Nephron (organoid): ENCODE data around the gene PLBD2.

Experiments used
- H3K27ac Mint-ChIP-seq, 3 experiments: 2 replicates each; pipeline ENCODE4 v1.8.0; 2020; ENCODE audit warnings: mixed read lengths in 3 of 3, mild to moderate bottlenecking in 2 of 3, moderate library complexity in 1 of 3
- H3K27me3 Mint-ChIP-seq: 2 replicates; pipeline ENCODE4 v1.8.0; 2021; ENCODE audit warnings: low read depth, mild to moderate bottlenecking, moderate library complexity, mixed read lengths
- H3K36me3 Mint-ChIP-seq: 2 replicates; pipeline ENCODE4 v1.8.0; 2020; ENCODE audit warnings: low read depth, mixed read lengths
- H3K4me1 Mint-ChIP-seq: 2 replicates; pipeline ENCODE4 v1.8.0; 2020; ENCODE audit warnings: mixed read lengths
- H3K4me3 Mint-ChIP-seq, 3 experiments: 2 replicates each; pipeline ENCODE4 v1.8.0; 2020; ENCODE audit warnings: mild to moderate bottlenecking in 3 of 3, mixed read lengths in 3 of 3, moderate library complexity in 2 of 3
- H3K9me3 Mint-ChIP-seq: 2 replicates; pipeline ENCODE4 v1.8.0; 2020; ENCODE audit warnings: mixed read lengths
- TF ChIP-seq, protein P1 (sequence below), 3 experiments: fragments of 200-600 bp; sonication (generic); IDR thresholded peaks; one replicate each; pipeline ENCODE4 v1.5.0; 2021; ENCODE audit warnings: antibody characterized with exemption in 3 of 3; ENCODE audit not compliant: unreplicated experiment in 3 of 3

Gene PLBD2

DNA sequence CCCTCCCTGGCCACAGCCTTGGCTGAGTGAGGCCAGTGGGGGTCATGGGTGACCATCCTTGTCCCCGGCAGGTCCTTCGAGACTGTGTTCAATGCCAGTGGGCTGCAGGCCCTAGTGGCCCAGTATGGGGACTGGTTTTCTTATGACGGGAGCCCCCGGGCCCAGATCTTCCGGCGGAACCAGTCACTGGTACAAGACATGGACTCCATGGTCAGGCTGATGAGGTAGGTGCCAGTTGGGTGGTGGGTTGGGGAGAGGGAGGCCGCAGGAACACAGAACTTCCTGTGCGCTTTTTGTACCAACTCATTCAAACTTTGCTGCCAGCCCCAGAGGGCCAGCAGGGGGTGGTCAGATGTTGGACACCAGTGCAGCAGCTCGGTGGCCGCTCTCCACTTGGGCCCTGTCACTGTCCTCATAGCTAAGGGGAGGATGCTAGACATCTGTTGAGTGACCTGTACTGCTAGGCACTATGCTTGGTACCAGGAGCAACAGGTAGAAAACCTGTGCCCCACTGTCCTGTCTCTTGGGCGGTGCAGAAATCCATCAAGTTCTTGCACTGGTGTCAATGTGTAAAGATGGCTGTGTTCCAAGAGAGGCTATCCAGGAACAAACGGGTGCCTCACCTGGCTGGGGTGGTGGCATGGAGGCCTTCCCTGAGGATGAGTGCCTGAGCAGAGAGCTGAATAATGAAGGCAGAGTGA, 28.6 kb downstream of the PLBD2 start:
- TF ChIP-seq, protein P1, sequence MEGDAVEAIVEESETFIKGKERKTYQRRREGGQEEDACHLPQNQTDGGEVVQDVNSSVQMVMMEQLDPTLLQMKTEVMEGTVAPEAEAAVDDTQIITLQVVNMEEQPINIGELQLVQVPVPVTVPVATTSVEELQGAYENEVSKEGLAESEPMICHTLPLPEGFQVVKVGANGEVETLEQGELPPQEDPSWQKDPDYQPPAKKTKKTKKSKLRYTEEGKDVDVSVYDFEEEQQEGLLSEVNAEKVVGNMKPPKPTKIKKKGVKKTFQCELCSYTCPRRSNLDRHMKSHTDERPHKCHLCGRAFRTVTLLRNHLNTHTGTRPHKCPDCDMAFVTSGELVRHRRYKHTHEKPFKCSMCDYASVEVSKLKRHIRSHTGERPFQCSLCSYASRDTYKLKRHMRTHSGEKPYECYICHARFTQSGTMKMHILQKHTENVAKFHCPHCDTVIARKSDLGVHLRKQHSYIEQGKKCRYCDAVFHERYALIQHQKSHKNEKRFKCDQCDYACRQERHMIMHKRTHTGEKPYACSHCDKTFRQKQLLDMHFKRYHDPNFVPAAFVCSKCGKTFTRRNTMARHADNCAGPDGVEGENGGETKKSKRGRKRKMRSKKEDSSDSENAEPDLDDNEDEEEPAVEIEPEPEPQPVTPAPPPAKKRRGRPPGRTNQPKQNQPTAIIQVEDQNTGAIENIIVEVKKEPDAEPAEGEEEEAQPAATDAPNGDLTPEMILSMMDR (IDR thresholded peaks at IDR 0.05; ENCODE audit: unreplicated experiment in 3 of 3): no peak
- Mint-ChIP-seq H3K4me1 (no peaks in the 10 kb centered on the region), H3K9me3 (no peaks in the 10 kb centered on the region), H3K4me3 (no peak overlapping the region), H3K27ac (no peak overlapping the region), H3K27me3 (no peaks in the 10 kb centered on the region), H3K36me3 (peaks cover 25% of the 10 kb centered on the region)

DNA sequence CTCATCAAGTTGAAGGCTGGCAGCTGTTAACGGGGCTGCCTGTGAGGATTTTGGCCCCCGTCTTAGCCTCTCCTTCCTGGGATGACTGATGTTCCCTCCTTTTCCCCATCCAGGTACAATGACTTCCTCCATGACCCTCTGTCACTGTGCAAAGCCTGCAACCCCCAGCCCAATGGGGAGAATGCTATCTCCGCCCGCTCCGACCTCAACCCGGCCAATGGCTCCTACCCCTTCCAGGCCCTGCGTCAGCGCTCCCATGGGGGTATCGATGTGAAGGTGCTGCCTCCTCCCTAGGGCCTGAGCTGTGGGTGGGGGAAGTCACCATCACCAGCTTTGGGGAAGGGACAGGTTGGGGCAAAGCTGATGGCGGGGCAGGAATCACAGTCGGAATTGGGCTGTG, 29.2 kb downstream of the PLBD2 start:
- H3K36me3 Mint-ChIP-seq: peaks cover 25% of the 10 kb centered on the region
- H3K9me3 Mint-ChIP-seq: no peaks in the 10 kb centered on the region
- H3K27me3 Mint-ChIP-seq: no peaks in the 10 kb centered on the region

GRCh38 chr12:113388351-113388750, 30.0 kb downstream of the PLBD2 start:
- H3K36me3 Mint-ChIP-seq: peaks cover 25% of the 10 kb centered on the region
- H3K4me1 Mint-ChIP-seq: no peaks in the 10 kb centered on the region

More for the DNA sequence above, 29.2 kb downstream of the PLBD2 start:
- TF ChIP-seq, protein P1 (IDR thresholded peaks at IDR 0.05; ENCODE audit: unreplicated experiment in 3 of 3): no peak
- Mint-ChIP-seq H3K4me3 (no peak overlapping the region), H3K27ac (no peak overlapping the region), H3K4me1 (no peaks in the 10 kb centered on the region)

DNA sequence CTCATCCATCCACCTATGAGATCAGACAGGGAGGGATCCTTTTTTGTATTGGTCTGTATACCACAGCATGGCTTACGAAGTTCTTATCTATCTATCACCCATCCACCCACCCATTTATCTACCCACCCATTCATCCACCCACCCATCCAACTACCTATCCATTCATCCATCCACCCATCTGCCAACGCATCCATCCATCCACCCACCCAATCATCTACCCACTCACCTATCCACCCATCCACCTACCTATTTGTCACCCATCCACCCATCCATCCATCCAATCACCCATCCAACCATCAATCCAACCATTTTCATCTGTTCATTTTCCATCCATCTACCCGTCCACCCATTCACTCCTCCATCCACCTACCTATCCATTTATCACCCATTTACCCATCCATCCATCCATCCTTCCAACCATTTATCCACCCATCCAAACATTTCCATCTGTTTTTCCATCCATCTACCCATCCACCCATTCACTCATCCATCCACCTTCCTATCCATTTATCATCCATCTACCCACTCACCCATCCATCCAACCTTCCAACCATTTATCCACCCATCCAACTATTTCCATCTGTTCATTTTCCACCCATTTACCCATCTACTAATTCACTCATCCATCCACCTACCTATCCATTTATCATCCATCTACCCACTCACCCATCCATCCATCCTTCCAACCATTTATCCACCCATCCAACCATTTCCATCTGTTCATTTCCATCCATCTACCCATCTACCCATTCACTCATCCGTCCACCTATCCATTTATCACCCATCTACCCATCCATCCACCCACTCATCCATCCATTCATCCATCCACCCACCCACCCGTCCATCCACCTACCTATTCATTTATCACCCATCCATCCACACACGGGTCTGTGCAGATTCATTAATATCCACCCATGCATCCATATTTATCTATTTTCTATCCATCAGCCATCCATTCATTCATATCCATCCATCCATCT, 32.0 kb downstream of the PLBD2 start:
- Mint-ChIP-seq H3K27me3 (peaks cover 11% of the 10 kb centered on the region), H3K36me3 (peaks cover 16% of the 10 kb centered on the region), H3K27ac (no peak overlapping the region), H3K4me1 (no peaks in the 10 kb centered on the region), H3K4me3 (no peak overlapping the region), H3K9me3 (no peaks in the 10 kb centered on the region)
- TF ChIP-seq, protein P1 (IDR thresholded peaks at IDR 0.05; ENCODE audit: unreplicated experiment in 3 of 3): no peak

More at GRCh38 chr12:113388351-113388750, 30.0 kb downstream of the PLBD2 start:
- Mint-ChIP-seq H3K27ac (no peak overlapping the region), H3K9me3 (no peaks in the 10 kb centered on the region), H3K27me3 (peaks cover 3% of the 10 kb centered on the region), H3K4me3 (no peak overlapping the region)
- TF ChIP-seq, protein P1 (IDR thresholded peaks at IDR 0.05; ENCODE audit: unreplicated experiment in 3 of 3): no peak

GRCh38 chr12:113391145-113391544, 32.8 kb downstream of the PLBD2 start:
- peaks cover 12% of the 10 kb centered on the region for H3K36me3 Mint-ChIP-seq
- no peak overlapping the region for H3K4me3 Mint-ChIP-seq
- H3K27me3 Mint-ChIP-seq: peaks cover 11% of the 10 kb centered on the region
- H3K4me1 Mint-ChIP-seq: no peaks in the 10 kb centered on the region
- no peaks in the 10 kb centered on the region for H3K9me3 Mint-ChIP-seq
- TF ChIP-seq, protein P1 (IDR thresholded peaks at IDR 0.05; ENCODE audit: unreplicated experiment in 3 of 3): no peak
- no peak overlapping the region for H3K27ac Mint-ChIP-seq
